OCI-LY3 (cell line): ENCODE data around the gene NSUN6.

Experiments used
- H2AFZ ChIP-seq: fragments of 200-600, 300-600 bp; shearing (Covaris generic); 2 replicates; pipeline ENCODE4 v1.6.0; 2014; ENCODE audit warnings: antibody characterized with exemption, low read depth, low read length
- H3K27ac ChIP-seq: fragments of 200-600, 300-600 bp; sonication (generic); 2 replicates; pipeline ENCODE4 v1.5.1; 2014; ENCODE audit warnings: mild to moderate bottlenecking, low read length, moderate library complexity, mixed read lengths
- H3K27me3 ChIP-seq: fragments of 200-600, 300-600 bp; sonication (generic); 2 replicates; pipeline ENCODE4 v1.6.1; 2014; ENCODE audit warnings: low read depth, low read length, mixed read lengths
- H3K36me3 ChIP-seq: fragments of 200-600, 300-600 bp; sonication (generic); replicated peaks from 2 replicates; pipeline ENCODE3; 2014; ENCODE audit warnings: low read depth, low read length, mixed read lengths
- H3K4me1 ChIP-seq: fragments of 300-600, 200-600 bp; sonication (generic); 2 replicates; pipeline ENCODE4 v1.6.1; 2014; ENCODE audit warnings: low read length, mixed read lengths
- H3K4me2 ChIP-seq: fragments of 200-600, 300-600 bp; sonication (generic); 2 replicates; pipeline ENCODE4 v1.6.1; 2014; ENCODE audit warnings: low read length, mixed read lengths
- H3K4me3 ChIP-seq: fragments of 300-600, 200-600 bp; sonication (generic); 2 replicates; pipeline ENCODE4 v1.5.1; 2014; ENCODE audit warnings: antibody characterized with exemption, mild to moderate bottlenecking, low read length, moderate library complexity
- H3K79me2 ChIP-seq: fragments of 300-600, 200-600 bp; shearing (Covaris generic); 2 replicates; pipeline ENCODE4 v1.6.1; 2014; ENCODE audit warnings: mild to moderate bottlenecking, low read length, mixed read lengths
- H3K9ac ChIP-seq: fragments of 300-600, 200-600 bp; shearing (Covaris generic); 2 replicates; pipeline ENCODE4 v1.6.0; 2014; ENCODE audit warnings: mild to moderate bottlenecking, low read length, moderate library complexity
- H3K9me3 ChIP-seq: fragments of 200-600, 300-600 bp; shearing (Covaris generic); 2 replicates; pipeline ENCODE4 v1.6.1; 2014; ENCODE audit warnings: low read length, mixed read lengths; ENCODE audit not compliant: insufficient read depth
- H4K20me1 ChIP-seq: fragments of 200-600, 300-600 bp; sonication (generic); 2 replicates; pipeline ENCODE4 v1.6.1; 2016; ENCODE audit warnings: low read length, mixed read lengths; ENCODE audit not compliant: insufficient read depth
- CTCF ChIP-seq: fragments of 200-600, 300-600 bp; sonication (generic); IDR thresholded peaks from 2 replicates; pipeline ENCODE4 v1.5.1; 2014; ENCODE audit warnings: antibody characterized with exemption, low read length, low read depth
- EZH2phosphoT487 ChIP-seq: fragments of 200-600 bp; shearing (Covaris generic); IDR thresholded peaks from 2 replicates; pipeline ENCODE4 v1.6.1; 2018; ENCODE audit warnings: antibody characterized with exemption, mixed run types, low read depth

The NSUN6 gene

GRCh38 chr10:18666810-18667209, 15.4 kb upstream of the NSUN6 start:
- H3K4me2 ChIP-seq: no peak overlapping the region
- H3K36me3 ChIP-seq: peaks cover 13% of the 10 kb centered on the region
- no peak overlapping the region for H3K9ac ChIP-seq
- no peaks in the 10 kb centered on the region for H3K27me3 ChIP-seq
- no peak for TF ChIP-seq CTCF
- TF ChIP-seq EZH2phosphoT487: no peak
- H3K27ac ChIP-seq: no peak overlapping the region
- peaks cover 70% of the 10 kb centered on the region for H3K79me2 ChIP-seq
- no peaks in the 10 kb centered on the region for H3K9me3 ChIP-seq
- H3K4me1 ChIP-seq: peaks cover under 1% of the 10 kb centered on the region; the same call in 1 of the 2 replicates
- H2AFZ ChIP-seq: no peak overlapping the region
- H3K4me3 ChIP-seq: no peak overlapping the region
- peaks cover 48% of the 10 kb centered on the region for H4K20me1 ChIP-seq

DNA sequence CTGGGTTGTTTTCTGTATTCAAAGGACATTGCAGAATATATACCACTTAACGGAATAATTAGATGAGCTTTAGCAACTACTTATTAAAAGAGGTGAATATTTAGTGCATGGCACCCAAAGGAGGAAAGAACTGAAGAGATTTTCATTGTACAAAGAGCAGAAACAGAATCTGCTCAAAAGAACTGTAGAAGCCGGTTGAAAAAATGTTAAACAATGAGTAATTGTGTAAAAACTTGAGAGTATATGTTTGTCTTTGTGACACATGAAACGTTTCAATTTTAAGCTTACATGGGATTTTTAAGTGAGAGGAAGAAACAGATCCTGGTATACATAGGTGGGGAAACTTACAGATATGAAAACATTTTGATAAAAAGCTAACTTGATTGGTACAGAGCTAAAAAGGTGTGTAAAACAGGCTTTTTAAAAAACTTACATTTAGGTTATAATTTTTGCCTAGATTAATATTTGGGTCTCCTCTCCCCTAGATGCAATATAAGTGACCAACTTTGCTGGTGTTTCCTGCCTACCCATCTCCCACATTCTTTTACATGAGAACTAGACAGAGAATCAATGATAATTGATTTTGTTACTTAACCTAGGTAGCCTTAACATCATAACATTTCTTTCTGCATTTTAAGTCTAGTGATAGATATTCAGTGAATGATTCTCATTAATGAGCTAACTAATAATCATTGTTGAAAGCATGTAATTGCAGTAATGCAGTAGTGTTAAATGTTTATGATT, 14.6 kb upstream of the NSUN6 start:
- no peak overlapping the region for H3K27ac ChIP-seq
- H3K4me1 ChIP-seq: peaks cover 9% of the 10 kb centered on the region
- H4K20me1 ChIP-seq: peaks cover 56% of the 10 kb centered on the region
- H3K27me3 ChIP-seq: no peaks in the 10 kb centered on the region
- no peaks in the 10 kb centered on the region for H3K9me3 ChIP-seq
- H2AFZ ChIP-seq: no peak overlapping the region
- H3K36me3 ChIP-seq: peaks cover 13% of the 10 kb centered on the region
- no peak overlapping the region for H3K4me2 ChIP-seq
- H3K4me3 ChIP-seq: no peak overlapping the region
- H3K79me2 ChIP-seq: peaks cover 78% of the 10 kb centered on the region
- H3K9ac ChIP-seq: no peak overlapping the region
- no peak for TF ChIP-seq EZH2phosphoT487
- TF ChIP-seq CTCF: no peak

DNA sequence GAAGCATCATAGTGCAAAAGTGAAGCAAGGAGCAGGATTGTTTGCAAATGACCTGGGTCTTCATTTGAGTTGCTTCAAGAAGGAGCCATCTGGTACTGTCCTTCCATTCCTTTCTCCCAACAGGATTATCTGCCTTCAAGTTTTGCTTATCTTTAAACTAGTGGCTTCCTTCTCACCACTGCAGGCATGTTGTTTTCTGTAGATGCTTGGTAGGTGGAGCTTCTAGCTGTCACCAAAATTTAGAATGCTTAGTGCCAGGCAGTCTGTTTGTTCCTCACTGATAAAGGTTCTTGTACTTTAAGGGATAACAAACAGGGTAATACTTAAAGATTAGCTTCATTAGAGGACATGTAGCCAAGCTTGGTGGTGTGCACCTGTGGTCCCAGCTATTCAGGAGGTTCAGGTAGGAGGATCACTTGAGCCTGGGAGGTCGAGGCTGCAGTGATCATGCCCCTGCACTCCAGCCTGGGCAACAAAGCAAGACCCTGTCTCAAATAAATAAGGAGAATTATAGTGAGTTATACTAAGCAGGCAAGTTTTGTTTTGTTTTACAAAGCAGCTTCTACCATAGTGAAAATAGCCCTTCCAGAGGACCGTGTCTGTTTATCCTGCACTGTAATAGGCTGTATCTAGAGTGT, 13.6 kb upstream of the NSUN6 start:
- no peak overlapping the region for H3K4me2 ChIP-seq
- no peak overlapping the region for H3K9ac ChIP-seq
- peaks cover 11% of the 10 kb centered on the region for H3K4me1 ChIP-seq
- no peak overlapping the region for H3K27ac ChIP-seq
- H3K27me3 ChIP-seq: no peaks in the 10 kb centered on the region
- no peaks in the 10 kb centered on the region for H3K9me3 ChIP-seq
- peaks cover 13% of the 10 kb centered on the region for H3K36me3 ChIP-seq
- H4K20me1 ChIP-seq: peaks cover 62% of the 10 kb centered on the region
- H3K4me3 ChIP-seq: no peak overlapping the region
- no peak overlapping the region for H2AFZ ChIP-seq
- H3K79me2 ChIP-seq: peaks cover 88% of the 10 kb centered on the region
- TF ChIP-seq EZH2phosphoT487 (no peak), CTCF (no peak)

GRCh38 chr10:18660816-18661431, 9.5 kb upstream of the NSUN6 start:
- Histone ChIP-seq H4K20me1 (peaks cover 49% of the 10 kb centered on the region), H3K4me3 (peak overlapping the region; percentile 97), H2AFZ (no peak overlapping the region), H3K4me1 (peaks cover 16% of the 10 kb centered on the region), H3K79me2 (peaks cover 77% of the 10 kb centered on the region), H3K9ac (peak overlapping the region; percentile 99; the same call in 1 of the 2 replicates), H3K27me3 (no peaks in the 10 kb centered on the region), H3K27ac (no peak overlapping the region), H3K36me3 (no peaks in the 10 kb centered on the region), H3K4me2 (peak overlapping the region; percentile 90), H3K9me3 (no peaks in the 10 kb centered on the region)
- no peak for TF ChIP-seq EZH2phosphoT487
- TF ChIP-seq CTCF: no peak
